ENCODE results near the gene COL9A2.

- no peak for TF ChIP-seq POLR2A (IDR thresholded peaks at IDR 0.05; ENCODE audit: low read depth, low read length)
- TF ChIP-seq, protein P1, sequence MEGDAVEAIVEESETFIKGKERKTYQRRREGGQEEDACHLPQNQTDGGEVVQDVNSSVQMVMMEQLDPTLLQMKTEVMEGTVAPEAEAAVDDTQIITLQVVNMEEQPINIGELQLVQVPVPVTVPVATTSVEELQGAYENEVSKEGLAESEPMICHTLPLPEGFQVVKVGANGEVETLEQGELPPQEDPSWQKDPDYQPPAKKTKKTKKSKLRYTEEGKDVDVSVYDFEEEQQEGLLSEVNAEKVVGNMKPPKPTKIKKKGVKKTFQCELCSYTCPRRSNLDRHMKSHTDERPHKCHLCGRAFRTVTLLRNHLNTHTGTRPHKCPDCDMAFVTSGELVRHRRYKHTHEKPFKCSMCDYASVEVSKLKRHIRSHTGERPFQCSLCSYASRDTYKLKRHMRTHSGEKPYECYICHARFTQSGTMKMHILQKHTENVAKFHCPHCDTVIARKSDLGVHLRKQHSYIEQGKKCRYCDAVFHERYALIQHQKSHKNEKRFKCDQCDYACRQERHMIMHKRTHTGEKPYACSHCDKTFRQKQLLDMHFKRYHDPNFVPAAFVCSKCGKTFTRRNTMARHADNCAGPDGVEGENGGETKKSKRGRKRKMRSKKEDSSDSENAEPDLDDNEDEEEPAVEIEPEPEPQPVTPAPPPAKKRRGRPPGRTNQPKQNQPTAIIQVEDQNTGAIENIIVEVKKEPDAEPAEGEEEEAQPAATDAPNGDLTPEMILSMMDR (IDR thresholded peaks at IDR 0.05; ENCODE audit: extremely low read depth in 1 of 2, insufficient read depth in 1 of 2, low read depth in 1 of 2, low read length in 2 of 2): no peak
- no peak for TF ChIP-seq POLR2AphosphoS5 (IDR thresholded peaks at IDR 0.05; ENCODE audit: insufficient read depth, low read depth, low read length)
- no peak for TF ChIP-seq MAX (IDR thresholded peaks at IDR 0.05; ENCODE audit: insufficient read depth, insufficient read length)
Observed at GRCh38 chr1:40302475-40302874, 14.6 kb downstream of the COL9A2 start.
